Measurements from ENCODE around the gene BMP8B.
"Not testable (repeated sequence)": the region's sequence is repeated elsewhere in the genome, so short reads cannot be mapped to it uniquely, and the experiment has no call there.

The BMP8B gene

GRCh38 chr1:39808784-39809517 is 20.3 kb upstream of the BMP8B start:
- no peak for DNase-seq

DNA sequence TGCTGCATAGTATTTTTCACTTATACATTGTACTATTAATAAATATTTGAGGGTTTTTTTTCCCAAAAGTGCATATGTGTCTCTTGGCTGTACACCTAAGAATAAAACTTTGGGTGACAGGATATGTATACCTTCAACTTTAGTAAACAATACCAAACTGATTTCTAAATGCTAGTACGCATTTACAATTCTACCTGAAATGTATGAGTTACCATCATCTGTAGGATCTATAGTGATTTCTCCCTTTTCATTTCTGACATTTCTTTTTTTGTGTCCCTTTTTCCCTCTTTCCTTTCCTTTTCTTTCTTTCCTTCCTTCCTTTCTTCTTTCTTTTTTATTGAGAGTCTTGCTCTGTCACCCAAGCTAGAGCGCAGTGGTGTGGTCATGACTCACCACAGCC is 16.7 kb upstream of the BMP8B start:
- DNase-seq: no peak

DNA sequence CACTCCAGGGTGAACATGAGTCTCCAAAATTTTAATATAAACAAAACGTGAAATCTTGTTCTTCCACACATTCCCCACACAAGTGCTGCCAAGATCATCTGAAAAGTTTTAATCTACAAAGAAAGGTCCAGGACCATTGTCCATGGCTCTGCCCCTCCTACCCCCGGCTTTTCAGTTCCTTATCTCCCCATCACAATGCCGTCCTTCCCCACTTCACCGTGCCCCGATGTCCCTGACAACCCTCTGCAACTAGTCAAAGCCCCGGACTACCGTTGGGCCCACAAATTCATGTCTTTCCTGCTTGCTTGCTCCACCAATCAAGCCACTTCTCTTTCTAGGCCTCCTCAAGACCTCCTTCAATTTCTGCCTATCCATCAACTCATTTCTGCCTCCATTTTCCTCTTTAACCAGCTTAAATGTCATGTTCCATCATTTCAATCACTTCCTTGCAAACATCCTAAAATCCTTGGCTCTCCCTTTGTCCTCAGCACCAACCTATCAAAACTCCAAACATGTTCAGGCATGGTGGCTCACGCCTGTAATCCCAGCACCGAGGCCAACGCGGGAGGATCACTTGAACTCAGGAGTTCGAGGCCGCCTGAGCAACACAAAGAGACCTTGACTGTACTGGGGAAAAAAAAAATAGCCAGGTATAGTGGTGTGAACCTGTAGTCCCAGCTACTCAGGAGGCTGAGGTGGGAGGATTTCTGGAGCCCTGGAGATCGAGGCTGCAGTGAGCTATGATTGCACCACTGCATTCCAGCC is 14.0 kb upstream of the BMP8B start:
- DNase-seq: no peak

GRCh38 chr1:39800471-39800835 is 11.8 kb upstream of the BMP8B start:
- no peak for DNase-seq

DNA sequence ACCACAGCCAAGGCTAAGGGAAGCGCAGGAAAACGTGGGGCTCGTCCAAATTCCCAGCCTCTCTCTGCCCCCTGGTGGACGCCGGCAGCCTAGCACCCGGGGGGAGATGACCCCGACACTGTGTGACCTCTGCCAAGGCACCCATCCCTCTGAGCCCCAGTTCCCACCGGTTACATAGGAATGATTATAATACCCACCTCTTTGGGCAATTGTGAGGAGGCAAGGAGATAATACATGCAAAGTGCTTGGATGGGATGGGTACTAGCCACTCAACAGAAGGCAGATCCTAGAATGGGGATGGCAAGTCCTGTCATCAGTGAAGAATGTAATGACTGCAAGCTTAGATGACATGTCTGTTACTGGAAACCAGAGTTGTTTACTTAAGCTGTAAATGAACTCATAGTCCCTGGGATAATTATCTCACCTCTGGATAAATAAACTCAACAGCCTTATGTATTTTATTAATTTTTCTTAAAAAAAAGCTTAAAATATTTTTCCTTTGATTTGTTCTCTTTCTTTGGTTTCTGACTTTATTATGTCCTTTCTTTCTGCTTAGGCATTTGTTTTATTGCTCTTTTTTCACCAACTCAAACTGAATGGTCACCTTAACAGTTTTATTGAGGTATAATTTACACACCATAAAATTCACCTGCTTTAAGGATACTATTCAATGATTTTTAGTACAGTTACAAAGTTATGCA is 11.3 kb upstream of the BMP8B start:
- peak; percentile 100 for DNase-seq

GRCh38 chr1:39798859-39799769 is 10.4 kb upstream of the BMP8B start:
- peak; percentile 100 for DNase-seq

DNA sequence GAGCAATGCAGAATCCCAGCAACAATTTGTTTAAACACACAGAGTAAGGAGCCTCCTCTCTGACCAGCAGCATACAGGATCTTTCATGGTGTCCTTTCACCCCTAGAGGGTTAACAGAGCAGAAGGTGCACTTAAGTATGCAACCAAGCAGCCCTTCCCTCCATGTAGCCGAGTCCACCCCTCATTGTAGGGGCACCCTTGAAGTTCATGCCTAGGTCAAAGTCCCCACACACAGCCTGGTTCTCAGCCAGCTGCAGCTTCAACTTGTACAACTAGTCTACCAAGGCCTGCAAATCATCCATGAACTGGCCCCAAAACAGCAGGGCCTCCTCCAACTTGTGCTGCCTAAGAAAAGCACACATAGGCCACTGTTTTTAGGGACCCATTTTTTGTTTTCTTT is 7.0 kb upstream of the BMP8B start:
- DNase-seq: no peak

GRCh38 chr1:39791838-39792237 is 3.2 kb upstream of the BMP8B start:
- no peak for DNase-seq

DNA sequence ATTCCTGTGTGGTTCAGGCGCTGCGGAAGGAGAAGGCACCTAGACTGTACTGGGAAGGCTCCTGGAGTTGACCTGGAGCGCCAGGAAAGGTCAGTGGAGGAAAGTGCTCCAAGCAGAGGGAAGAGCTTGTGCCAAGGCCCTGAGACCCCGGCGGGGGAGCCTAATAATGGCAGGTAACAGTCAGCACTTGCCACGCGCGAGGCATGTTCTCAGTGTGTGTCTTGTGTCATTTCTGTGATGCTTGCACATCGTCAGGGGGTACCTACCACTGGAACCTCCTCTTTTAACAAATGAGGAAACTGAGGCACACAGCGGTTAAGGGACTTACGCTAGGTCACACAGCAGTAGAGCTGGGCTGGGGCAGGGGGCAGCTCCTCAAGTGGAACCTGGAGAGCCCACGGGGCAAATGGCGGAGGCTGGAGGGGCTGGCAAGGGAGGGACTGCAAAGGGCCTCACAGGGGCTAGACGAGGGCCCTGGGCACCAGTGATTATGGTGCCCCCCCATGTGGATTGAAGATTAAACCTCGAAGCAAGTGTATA is 976 bp upstream of the BMP8B start:
- no peak for DNase-seq

DNA sequence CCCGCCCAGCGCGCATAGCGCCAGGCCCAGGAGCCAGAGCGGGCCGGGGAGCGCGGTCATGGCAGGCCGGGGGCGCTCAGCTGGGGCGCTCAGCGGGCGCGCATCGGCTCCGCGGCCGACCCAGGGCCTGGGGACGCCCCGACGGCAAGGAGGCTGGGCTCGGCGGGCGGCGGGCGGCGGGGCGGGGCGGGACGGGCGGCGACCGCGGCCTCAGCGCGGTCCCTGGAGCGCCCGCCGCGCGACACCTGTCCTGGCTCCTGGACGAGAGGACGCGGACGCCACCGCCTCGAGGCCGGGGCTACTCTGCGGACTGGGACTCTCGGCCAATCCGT is 273 bp downstream of the BMP8B start:
- DNase-seq: no peak

- not testable (repeated sequence) for DNase-seq
These were observed 701 bp downstream of the BMP8B start for GRCh38 chr1:39787964-39788363.

DNA sequence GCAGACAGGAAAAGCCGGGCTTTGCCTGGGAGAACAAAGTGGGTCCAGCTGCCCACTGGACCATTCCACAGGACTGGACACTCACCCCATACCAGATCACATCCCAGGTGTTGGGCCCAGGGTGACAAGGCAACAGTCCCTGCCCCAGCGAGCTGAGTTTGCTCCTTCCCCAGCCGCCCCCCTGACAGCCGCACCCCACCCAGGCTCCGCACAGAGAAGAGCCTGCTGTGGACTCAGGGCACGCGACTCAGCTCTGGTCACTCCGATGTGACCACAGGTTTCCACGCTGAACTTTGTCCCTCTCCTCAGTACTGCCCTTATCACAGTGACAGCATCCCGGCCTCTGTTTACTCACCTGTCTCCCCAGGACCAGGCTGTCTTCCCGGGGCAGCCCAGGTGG is 1.2 kb downstream of the BMP8B start:
- no peak for DNase-seq

GRCh38 chr1:39787108-39787375 is 1.6 kb downstream of the BMP8B start:
- DNase-seq: not testable (repeated sequence)

DNA sequence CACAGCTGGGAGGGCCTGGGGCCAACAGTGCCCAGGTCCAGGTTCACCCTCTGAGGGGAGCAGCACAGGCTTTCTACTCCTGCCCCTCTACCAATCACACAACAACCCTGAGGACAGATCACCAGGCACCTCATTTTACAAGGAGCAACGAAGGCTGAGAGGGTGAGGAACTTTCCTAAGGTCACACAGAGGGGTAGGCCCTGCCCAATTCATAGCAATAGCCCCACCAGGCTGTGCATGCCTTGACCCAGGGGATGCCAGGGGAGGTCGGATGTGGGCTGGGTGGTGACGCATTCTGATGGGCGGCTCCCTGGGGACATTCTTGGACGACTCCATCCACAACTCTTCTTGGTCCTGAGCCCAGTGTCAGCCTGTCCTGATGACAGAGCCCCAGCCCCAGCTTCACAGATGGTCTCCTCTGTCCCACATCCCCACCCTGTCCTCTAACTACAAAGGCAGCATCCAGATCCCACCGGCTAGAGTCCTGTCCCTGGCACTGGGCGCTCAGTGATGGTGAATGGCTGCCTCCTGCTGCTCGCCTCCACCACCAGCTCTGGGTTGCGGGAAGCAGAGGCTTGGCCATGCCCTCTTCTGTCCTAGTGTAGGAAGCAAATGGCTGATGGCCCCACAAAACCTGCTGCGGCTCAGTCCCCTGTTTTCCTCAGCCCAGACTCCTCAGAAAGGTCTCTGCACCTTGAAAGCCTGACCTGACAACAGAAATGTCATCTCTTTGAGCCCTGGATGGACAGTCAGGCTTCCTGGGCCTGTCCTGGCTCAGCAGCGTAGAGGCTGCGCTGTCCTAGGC is 2.2 kb downstream of the BMP8B start:
- DNase-seq: not testable (repeated sequence)

DNA sequence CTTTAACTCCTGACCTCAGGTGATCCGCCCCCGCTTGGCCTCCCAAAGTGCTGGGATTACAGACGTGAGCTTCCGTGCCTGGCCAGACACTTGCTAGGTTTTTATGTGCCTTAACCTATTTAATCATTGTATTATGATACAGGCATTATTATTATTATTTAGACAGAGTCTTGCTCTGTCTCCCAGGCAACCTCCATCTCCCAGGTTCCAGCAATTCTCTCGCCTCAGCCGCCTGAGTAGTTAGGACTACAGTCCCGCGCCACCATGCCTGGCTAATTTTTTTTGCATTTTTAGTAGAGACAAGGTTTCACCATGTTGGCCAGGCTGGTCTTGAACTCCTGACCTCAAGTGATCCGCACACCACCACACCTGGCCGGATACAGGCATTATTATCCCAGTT is 6.0 kb downstream of the BMP8B start:
- DNase-seq: not testable (repeated sequence)

DNA sequence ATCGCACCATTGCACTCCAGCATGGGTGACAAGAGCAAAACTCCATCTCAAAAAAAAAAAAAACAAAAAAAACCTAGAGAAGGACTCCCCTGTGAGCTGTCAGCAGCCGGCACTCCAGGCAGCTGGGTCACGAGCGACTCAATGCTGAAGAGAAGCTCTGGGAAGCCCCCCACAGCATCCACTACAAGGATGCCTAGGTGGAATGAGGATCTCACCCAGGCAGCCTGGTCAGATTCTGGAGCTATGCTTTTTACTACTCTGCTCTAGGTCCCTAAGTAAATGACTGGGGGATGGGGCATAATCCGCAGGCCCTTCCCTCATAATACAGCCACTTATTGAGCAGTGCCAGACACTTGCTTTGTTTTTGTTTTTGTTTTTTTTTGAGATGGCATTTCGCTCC is 6.6 kb downstream of the BMP8B start:
- DNase-seq: no peak

GRCh38 chr1:39781349-39781715 is 7.3 kb downstream of the BMP8B start:
- no peak for DNase-seq

DNA sequence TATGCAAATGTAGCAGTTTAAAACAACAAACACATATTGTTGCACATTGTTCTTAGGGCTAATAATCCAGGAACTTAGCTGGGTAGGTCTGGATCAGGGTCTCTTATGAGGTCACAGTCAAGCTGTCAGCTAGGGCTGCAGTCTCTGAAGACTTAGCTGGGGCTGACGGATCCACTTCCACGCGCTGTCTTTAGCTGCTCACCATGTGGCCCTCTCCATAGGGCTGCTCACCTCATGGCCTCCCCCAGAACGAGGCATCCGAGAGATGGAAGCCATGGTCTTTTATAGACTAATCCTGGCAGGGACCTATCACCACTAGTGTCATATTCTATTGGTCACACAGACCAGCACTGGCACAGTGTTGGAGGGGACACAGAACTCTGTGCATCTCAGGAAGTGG is 8.8 kb downstream of the BMP8B start:
- DNase-seq: no peak

- DNase-seq: no peak
These were observed 9.5 kb downstream of the BMP8B start for GRCh38 chr1:39779137-39779536.

DNA sequence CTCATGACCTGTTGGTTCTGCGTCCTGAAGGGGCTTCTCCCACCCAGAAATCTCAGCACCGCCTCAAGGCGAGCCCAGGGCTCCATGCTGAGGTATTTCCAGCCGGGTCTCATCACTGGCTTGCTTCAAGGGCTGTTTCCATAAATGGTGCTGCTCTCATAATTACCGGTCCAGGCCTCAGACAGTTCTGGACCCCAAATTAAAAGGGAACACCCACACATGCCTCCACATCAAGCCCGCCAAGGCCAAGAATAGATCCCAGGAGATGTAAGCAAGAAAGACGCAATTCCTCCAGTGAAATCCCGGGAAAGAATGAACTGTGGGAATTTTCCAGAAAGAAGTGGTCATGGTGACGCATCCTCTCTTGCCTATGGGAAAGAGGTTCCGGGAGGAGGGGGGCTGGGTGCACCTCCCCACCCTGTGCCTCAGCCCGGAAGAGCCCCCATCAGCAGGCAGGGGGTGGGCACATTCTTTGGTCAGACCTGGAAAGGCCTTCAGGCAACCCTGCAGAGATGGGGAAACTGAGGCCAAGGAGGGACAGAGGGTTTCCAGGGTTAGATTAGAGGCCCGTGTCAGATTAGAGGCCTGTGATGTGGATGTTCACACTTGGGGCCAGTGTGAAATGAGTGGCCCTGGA is 10.1 kb downstream of the BMP8B start:
- DNase-seq: not testable (repeated sequence)

DNA sequence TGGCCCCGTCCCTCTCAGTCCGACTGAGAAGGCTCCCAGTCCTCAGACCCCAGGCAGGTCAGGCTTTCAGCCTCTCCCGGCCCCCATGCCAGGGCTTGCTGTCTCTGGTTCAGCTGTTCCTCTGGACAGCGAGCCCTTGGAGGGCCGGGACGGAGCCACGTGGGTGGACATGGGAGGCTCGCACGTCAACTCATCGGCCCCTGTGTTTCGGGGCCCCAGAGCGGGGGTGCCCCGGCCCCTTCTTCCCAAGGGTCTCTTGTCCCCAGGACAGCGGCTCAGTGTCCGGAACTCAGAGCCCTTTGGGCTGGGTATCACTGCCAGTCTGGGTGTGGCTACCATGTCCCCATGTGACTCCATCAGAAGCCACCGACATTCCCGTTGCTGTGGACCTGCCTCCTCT is 10.8 kb downstream of the BMP8B start:
- not testable (repeated sequence) for DNase-seq

DNA sequence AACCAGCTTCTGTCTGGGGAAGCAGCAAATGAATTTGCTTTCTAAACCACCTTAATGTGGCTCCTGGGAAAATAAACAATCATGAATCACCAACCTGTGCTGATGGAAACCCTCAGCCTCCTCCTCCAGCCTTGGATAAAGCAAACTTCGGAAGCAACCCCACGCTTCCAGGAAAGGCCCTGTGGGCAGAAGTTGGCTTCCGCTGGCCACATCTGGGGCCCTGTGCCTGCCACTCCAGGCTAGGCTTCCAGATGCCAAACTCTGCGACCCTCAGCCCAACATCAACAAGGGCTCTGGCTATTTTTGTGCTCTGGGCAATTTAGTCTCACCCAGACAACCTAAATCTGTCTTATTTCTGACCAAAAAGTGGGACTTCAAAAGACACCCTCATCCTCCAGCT is 11.4 kb downstream of the BMP8B start:
- DNase-seq: no peak
